Measurements from ENCODE around the gene COPB2.
"Not testable (repeated sequence)": the region's sequence is repeated elsewhere in the genome, so short reads cannot be mapped to it uniquely, and the experiment has no call there.

Gene COPB2

DNA sequence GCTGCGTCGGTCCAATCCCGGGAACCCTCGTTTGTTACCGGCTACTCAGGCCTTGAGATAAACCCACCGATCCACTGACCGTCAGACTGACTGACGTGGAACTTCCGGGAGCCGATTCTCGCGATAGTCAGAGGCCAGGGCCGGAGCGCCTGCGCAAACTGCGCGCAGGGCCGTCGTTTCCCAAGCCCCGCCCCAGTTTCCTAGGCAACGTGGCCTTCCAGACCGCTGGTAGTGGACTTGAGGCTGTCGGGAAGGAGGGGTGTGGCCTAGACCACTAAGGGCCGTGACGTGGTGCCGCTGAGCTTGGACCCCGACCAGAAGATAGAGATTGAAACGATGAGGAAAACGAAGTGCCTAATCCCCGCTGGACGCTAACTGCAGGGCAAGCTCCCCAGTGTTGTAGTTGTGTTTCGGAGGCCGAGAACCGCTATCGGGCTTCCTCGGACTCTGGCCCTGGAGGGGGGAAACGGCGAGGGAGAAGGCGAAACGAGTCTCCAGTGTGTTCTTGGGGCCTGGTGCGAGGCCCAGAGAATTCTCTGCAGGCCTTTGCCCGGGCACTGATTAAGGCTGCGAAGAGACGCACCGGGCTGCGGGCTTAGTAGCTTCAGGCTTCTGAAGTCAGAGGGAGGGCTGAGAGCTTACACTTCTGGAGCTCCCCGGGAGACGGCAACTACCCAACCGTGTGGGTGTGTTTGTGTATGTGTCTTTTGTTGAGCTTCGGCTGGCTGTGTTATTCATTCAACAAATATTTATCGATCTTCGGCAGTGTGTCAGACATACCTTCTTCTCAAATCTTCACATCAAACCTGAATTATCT is at the start of gene COPB2:
Gene COPB2, minus strand, starts transcription at position 96 of the 817 bp plus-strand sequence. CDS start 97 bp downstream, outside the sequence.
- peak; percentile 98 to 99 for DNase-seq

- no peak for DNase-seq
These were observed 45.4 kb upstream of the COPB2 start for GRCh38 chr3:139434764-139435307.

GRCh38 chr3:139434228-139434627 is 44.8 kb upstream of the COPB2 start:
- DNase-seq: no peak

DNA sequence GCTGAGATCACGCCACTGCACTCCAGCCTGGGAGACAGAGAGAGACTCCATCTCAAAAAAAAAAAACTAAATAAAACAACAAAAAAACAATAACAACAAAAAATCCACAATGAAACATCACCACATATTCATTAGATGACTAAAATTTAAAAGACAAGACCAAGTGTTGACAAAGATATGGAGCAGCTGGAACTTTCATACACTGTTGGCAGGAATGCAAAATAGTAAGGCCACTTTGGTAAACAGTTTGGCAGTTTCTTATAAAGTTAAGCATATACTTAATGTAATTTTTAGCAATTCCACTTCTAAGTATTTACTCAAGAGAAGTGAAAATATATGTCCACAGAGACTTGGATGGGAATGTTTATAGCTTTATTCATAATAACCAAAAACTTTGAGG is 43.6 kb upstream of the COPB2 start:
- DNase-seq: no peak

DNA sequence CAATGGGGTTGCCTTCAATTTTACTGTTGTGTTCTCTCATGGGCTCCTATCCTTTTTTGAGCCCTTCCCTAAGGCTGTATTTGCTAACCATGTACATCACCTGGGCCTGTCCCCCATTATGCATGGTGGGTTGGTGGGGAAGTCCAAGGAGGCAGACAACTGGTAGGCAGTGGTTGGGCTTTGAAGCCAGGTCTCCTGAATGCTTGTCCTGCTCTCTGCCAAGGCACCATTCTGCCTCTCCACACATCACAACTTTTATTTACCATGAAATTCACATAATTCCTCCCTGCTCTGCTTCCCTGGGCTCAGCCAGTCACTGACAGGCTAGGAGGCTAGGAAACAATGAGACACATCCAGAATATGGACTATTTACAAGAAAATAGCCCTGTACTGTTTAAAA is 41.0 kb upstream of the COPB2 start:
- DNase-seq: no peak

- DNase-seq: no peak
These were observed 38.0 kb upstream of the COPB2 start for GRCh38 chr3:139427283-139428060.

DNA sequence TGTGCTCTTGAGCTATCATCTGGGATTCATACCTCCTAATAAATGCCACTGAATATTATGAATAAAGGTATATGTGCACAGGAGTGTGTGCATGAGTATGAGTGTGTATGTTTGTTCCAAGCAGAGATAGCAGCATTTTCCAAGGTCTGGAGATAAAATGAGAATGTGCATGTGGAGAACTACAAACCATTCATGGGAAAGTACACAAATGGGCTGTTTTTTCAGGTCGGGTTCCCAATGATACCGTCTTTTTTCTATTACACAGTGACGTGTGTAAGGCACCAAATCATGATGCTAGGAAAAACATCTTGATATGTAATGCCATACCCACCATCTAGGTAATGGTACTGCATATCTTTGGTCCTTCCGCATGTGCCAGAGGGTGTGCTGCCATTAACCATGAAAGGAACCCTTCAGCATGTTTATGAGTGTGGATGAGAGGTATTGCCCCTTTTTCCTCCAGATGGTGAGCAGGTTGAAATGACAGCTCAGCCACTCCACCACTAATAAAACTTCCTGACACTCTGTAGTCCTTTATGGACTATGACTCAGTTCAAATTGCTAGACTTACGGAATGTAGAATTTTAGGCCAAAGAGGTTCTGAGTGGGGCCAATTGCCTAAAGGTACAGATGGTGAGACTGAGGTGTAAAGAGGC is 36.4 kb upstream of the COPB2 start:
- no peak for DNase-seq

GRCh38 chr3:139423232-139423631 is 33.8 kb upstream of the COPB2 start:
- DNase-seq: no peak

- no peak for DNase-seq
These were observed 32.0 kb upstream of the COPB2 start for GRCh38 chr3:139421460-139421859.

- DNase-seq: no peak
These were observed 31.6 kb upstream of the COPB2 start for GRCh38 chr3:139421040-139421439.

DNA sequence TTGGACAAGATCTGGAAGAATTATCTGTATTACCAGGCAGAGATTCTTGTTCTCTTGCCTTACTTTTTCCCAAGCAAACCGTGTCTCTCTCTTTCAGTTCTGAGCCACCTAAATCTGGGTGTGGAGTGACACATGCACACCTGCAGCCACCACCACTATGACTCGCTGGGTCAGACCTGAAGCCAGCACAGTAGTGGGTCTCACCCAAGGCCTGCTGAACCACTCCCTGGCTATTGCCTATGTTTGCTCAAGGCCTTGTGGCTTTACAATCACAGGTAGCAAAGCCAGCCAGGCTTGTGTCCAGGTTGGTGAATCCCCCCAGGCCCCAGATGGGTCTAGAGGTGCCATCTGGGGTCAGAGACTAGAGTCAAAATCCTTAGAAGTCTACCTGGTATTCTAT is 28.7 kb upstream of the COPB2 start:
- DNase-seq: no peak

DNA sequence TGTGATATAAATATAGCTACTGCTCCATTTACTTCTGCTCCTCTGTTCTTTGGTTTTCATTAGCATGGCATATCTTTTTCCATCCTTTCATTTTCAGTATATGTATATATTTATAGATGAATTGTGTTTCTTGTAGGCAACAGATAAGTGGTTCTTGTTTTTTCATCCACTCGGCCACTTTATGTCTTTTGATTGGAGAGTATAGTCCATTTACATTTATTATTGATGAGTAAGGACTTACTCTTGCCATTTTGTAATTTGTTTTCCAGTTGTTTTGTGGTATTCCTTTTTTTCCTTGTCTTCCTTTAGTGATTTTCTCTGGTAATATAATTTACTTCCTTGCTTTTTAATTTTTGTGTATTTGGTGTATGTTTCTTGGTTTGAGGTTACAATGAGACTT is 26.8 kb upstream of the COPB2 start:
- DNase-seq: no peak

- DNase-seq: no peak
These were observed 25.3 kb upstream of the COPB2 start for GRCh38 chr3:139414608-139415224.

GRCh38 chr3:139412891-139413290 is 23.4 kb upstream of the COPB2 start:
- DNase-seq: not testable (repeated sequence)

DNA sequence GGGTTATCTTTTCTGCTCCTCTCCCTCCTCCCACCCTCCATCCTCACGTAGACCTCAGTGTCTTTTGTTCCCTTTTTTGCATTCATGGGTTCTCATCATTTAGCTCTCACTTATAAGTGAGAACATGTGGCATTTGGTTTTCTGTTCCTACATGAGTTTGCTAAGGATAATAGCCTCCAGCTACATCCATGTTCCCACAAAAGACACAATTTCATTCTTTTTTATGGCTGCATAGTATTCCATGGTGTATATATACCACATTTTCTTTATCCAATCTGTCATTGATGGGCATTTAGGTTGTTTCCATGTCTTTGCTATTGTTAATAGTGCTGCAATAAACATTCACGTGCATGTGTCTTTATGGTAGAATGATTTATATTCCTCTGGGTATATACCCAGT is 11.7 kb upstream of the COPB2 start:
- DNase-seq: not testable (repeated sequence)

- DNase-seq: no peak
These were observed 7.3 kb upstream of the COPB2 start for GRCh38 chr3:139396707-139397106.

GRCh38 chr3:139394116-139394515 is 4.7 kb upstream of the COPB2 start:
- DNase-seq: no peak

DNA sequence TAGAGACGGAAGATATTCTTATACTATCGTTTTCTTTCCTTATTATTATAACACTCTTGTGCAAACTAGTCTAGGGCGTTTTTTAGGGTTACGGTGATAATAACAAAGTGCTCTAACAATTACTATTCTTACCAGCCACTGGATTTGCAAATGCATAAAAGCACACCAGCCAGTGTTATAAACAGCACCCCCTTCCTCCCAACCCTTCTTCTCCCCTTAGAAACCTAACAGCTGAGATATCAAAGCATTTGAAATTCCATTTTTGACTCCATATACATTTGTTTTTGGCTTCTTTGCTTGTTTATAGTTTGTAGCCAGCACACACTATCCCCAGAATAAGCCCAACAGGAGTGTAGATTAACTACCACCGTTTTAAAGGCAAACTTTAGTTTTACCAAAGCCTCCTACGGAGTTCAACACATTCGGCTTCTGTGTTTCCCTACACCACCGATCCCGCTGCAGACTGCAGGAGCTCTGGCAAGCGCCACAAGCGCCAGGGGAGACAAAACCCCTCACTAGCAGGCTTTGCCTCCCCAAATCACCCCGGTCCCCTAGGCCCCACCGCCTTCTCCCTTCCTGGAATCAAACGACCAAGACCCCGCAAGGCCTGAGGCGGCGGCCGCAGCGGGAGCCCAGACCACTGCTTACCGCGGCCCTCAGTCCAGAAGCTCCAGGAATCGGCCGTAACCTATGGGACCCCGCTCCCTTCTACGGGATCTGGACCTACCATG is 461 bp downstream of the COPB2 start:
- DNase-seq: peak; percentile 29 to 48

GRCh38 chr3:139388077-139388476 is 1.4 kb downstream of the COPB2 start:
- no peak for DNase-seq

DNA sequence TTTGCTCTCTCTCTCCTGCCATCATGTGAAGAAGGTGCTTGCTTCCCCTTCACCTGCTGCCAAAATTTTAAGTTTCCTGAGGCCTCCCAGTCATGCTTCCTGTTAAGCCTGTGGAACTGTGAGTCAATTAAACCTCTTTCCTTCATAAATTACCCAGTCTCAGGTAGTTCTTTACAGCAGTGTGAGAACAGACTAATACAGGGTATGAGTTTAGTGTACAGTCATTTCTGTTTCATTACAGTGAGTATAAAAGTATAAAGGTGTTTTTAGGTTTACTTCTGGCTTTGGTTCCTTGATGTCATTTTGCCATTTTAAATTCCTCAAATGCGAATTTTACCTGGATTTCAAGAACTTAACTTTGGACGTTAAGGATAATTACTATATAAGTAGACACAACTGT is 7.2 kb downstream of the COPB2 start:
- not testable (repeated sequence) for DNase-seq

DNA sequence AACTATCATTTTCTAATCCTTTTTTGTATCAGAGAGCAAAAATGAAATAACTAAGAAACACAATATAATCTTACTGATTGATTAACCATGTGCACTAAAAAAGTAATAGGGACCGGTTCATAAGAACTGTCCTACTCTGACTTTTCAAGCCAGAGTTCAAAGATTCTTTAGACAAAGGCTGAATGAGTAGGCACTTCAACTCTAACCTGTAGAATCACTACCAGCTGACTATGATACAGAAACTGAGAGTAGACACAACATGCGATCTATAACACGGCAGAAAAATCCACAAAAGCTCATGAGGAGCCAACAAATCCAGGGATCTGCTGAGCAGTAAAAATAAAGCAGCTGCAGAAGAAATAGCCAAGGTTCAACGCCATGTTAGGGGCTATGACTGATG is 8.9 kb downstream of the COPB2 start:
- no peak for DNase-seq

DNA sequence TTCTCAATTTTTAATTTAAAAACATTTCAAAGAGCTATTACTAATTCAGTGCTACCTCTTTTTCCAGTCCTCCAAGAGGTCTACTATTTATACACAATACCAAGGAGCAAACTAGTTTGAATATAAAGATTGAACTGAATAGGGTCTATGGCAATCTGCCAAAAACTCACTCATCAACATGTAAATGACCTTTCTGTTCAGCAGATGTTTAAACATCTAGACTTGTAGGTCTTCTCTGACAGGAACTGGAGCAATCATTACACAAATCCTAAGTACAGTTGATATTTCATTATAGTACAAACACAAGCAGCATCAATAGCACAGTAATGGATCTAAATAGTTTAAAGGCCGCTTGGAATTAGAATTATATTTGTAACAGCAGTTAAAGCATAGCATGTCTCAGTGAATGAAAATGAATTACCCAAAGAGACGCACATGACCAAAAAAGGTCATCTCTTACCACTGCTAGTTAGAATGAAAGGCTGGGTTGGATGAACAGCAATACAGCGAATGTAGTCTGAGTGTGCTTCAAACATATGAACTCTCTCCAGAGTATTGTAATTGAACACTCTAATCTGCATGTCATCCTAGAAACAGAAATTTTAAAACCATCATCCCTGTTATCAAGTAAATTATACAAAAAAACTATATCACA is 10.7 kb downstream of the COPB2 start:
- no peak for DNase-seq
